ENCODE results near the gene CBR3. TPM values are rescaled to one million over a fixed set of nuclear protein-coding genes. Genes with fewer than 3 reads are reported as not detected.

CBR3 gene
- total RNA-seq, 1 donor from 2014 or later = 4.7 TPM

DNA sequence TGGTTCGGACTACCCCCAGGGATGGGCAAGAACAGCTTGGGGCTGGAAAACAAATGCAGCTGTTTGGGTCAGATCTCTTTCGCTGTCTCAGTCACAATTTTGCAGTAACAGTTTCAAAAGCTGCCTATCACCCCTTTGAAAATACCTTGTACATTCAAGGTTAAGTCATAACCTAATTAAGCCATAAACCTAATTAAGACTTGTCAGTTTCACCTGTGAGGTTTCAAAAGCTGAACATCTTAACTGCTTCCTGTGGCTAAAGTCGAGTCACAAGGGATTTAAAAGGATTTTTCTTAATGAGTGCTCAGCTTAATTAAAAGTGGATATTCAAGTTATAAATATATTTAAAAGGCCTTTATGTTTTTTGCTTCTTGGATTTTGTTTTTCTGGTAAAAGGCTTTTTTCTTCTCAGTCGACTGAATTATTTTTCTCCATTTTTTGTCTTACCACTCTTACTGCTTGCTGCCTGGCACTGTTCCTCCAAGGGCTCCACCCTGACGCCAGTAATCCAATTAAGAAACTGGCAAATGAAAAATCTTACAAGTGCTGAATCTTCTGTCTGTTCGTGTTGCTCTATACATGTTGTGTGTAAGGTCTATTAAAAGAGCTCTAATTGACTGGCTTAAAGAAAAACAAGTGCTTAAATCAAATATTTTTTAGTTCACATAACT is 33.8 kb upstream of the CBR3 start:
- H3K27me3 Mint-ChIP-seq = peaks cover 15% of the 10 kb centered on the region
- ChIA-PET CTCF (no interaction called here), POLR2A (interaction anchor here (0.6 to 1.3 kb wide), 3 partner anchors 11 to 41 kb away, joined by 3 to 5 read pairs (median 3); partner anchors contain the start of gene SETD4)
- no peak overlapping the region for H3K27ac Mint-ChIP-seq
- H3K4me3 Mint-ChIP-seq = no peak overlapping the region
- H3K4me1 Mint-ChIP-seq = peaks cover 21% of the 10 kb centered on the region
- intact Hi-C loops (cut with micrococcal nuclease) = no loop called here
- H3K9me3 Mint-ChIP-seq = no peaks in the 10 kb centered on the region
- no peak for DNase-seq
- H3K36me3 Mint-ChIP-seq (ENCODE audit: low read depth) = no peaks in the 10 kb centered on the region
- no peak for ATAC-seq (ENCODE audit: low read depth)
- TF ChIP-seq, protein P1, sequence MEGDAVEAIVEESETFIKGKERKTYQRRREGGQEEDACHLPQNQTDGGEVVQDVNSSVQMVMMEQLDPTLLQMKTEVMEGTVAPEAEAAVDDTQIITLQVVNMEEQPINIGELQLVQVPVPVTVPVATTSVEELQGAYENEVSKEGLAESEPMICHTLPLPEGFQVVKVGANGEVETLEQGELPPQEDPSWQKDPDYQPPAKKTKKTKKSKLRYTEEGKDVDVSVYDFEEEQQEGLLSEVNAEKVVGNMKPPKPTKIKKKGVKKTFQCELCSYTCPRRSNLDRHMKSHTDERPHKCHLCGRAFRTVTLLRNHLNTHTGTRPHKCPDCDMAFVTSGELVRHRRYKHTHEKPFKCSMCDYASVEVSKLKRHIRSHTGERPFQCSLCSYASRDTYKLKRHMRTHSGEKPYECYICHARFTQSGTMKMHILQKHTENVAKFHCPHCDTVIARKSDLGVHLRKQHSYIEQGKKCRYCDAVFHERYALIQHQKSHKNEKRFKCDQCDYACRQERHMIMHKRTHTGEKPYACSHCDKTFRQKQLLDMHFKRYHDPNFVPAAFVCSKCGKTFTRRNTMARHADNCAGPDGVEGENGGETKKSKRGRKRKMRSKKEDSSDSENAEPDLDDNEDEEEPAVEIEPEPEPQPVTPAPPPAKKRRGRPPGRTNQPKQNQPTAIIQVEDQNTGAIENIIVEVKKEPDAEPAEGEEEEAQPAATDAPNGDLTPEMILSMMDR (IDR thresholded peaks at IDR 0.05) = no peak

DNA sequence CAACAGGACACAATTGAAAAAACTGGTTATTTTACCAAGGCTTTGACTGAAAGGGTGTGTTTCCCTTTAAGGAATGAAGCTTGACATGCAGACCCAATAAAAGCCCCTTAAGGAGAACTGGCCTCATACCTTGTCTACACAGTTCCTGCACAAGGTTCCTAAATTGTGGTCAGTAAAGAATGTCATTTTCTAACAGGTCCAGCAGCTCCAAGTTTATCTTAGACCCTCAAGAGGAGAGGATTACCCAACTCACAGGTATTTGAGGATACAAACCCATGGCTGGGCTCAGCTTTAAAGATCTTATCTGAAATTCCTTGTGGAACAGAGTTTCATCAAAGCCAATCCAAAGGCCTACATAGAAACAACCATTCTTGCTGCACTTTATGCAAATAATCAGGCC is 31.4 kb upstream of the CBR3 start:
- peaks cover 10% of the 10 kb centered on the region for H3K4me1 Mint-ChIP-seq
- ATAC-seq (ENCODE audit: low read depth) = no peak
- no peaks in the 10 kb centered on the region for H3K36me3 Mint-ChIP-seq (ENCODE audit: low read depth)
- no peaks in the 10 kb centered on the region for H3K9me3 Mint-ChIP-seq
- no peak overlapping the region for H3K27ac Mint-ChIP-seq
- ChIA-PET CTCF (interaction anchor here (1.1 to 1.6 kb wide), 3 partner anchors 10 to 44 kb away, joined by 3 to 5 read pairs (median 4); partner anchors contain the start of gene SETD4), POLR2A (interaction anchor here (1.7 kb wide), 1 partner anchor 43 kb away, joined by 4 read pairs; the partner anchor contains the start of gene SETD4)
- H3K27me3 Mint-ChIP-seq = peaks cover 22% of the 10 kb centered on the region
- TF ChIP-seq, protein P1 (IDR thresholded peaks at IDR 0.05) = no peak
- DNase-seq = no peak
- intact Hi-C loops (cut with micrococcal nuclease) = no loop called here
- H3K4me3 Mint-ChIP-seq = no peak overlapping the region

- Mint-ChIP-seq H3K27me3 (peaks cover 22% of the 10 kb centered on the region), H3K4me3 (peak overlapping the region; percentile 39), H3K4me1 (peaks cover 10% of the 10 kb centered on the region), H3K9me3 (no peaks in the 10 kb centered on the region), H3K27ac (peak overlapping the region; percentile 20), H3K36me3 (ENCODE audit: low read depth) (no peaks in the 10 kb centered on the region)
- ATAC-seq (ENCODE audit: low read depth) (peak; percentile 83), DNase-seq (peak; percentile 64)
- POLR2A ChIA-PET = interaction anchor here (0.7 to 1.2 kb wide), 3 partner anchors 35 to 58 kb away, joined by 4 to 9 read pairs (median 4); partner anchors contain the start of genes CBR1 and SETD4
- intact Hi-C loops (cut with micrococcal nuclease) = loop anchor here (1.0 kb wide), 2 partner anchors 44 to 1411 kb away; partner anchors contain the start of gene SETD4
- CTCF ChIA-PET = interaction anchor here (0.6 to 1.6 kb wide), 9 partner anchors 9 to 51 kb away, joined by 3 to 12 read pairs (median 3); partner anchors contain the start of gene SETD4
- TF ChIP-seq, protein P1 (IDR thresholded peaks at IDR 0.05) = no peak
Observed at GRCh38 chr21:36104317-36105300, 30.3 kb upstream of the CBR3 start.

GRCh38 chr21:36105327-36105842 is 29.5 kb upstream of the CBR3 start:
- Mint-ChIP-seq H3K36me3 (ENCODE audit: low read depth) (no peaks in the 10 kb centered on the region), H3K9me3 (no peaks in the 10 kb centered on the region), H3K4me1 (peaks cover 10% of the 10 kb centered on the region), H3K27ac (no peak overlapping the region), H3K27me3 (peaks cover 22% of the 10 kb centered on the region), H3K4me3 (no peak overlapping the region)
- TF ChIP-seq, protein P1 (IDR thresholded peaks at IDR 0.05) = no peak
- ATAC-seq (ENCODE audit: low read depth) = no peak
- intact Hi-C loops (cut with micrococcal nuclease) = no loop called here
- CTCF ChIA-PET = interaction anchor here (0.6 to 1.6 kb wide), 9 partner anchors 8 to 52 kb away, joined by 3 to 12 read pairs (median 3); partner anchors contain the start of gene SETD4
- DNase-seq = no peak
- POLR2A ChIA-PET = interaction anchor here (0.7 to 1.2 kb wide), 2 partner anchors 45 to 59 kb away, joined by 4 to 9 read pairs; partner anchors contain the start of gene SETD4
